Activated naive CD4-positive, alpha-beta T cell treated with anti-CD3 and anti-CD28 coated beads, Interleukin-2, amount 50 U/mL, for 24 hours (primary cell): Measurements from ENCODE around the gene DHRS7C.
"Not testable (repeated sequence)": the region's sequence is repeated elsewhere in the genome, so short reads cannot be mapped to it uniquely, and the experiment has no call there.

Source experiments
- H3K27ac Mint-ChIP-seq: one replicate; pipeline ENCODE4 v1.8.0; 2021; ENCODE audit warnings: mild to moderate bottlenecking, mixed read lengths
- H3K27me3 Mint-ChIP-seq: one replicate; pipeline ENCODE4 v1.8.0; 2021; ENCODE audit warnings: mixed read lengths
- H3K36me3 Mint-ChIP-seq: one replicate; pipeline ENCODE4 v1.8.0; 2021; ENCODE audit warnings: mixed read lengths
- H3K4me1 Mint-ChIP-seq: one replicate; pipeline ENCODE4 v1.8.0; 2021; ENCODE audit warnings: mixed read lengths
- H3K4me3 Mint-ChIP-seq: one replicate; pipeline ENCODE4 v1.8.0; 2021; ENCODE audit warnings: mild to moderate bottlenecking, mixed read lengths
- H3K9me3 Mint-ChIP-seq: one replicate; pipeline ENCODE4 v1.8.0; 2021; ENCODE audit warnings: mixed read lengths

Gene DHRS7C

DNA sequence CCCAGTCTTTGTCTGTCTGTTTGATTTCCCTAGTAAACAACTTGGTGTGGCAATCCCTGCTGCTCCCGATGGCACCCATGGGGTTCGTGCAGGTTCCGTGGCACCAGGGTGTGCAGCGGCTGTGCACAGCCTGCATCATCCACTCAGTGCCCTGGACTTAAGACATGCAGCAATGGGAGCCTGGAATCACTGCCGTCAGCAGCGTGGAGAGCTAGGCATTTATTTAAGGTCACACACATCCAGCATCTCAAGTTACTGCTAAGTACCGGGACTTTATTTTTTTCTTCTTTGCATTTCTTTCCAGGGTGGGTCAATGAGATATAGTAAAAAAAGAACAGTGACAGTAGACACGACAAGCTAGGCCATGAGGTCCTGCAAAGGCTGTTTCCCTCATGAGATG is 2.8 kb downstream of the DHRS7C start:
- Mint-ChIP-seq H3K9me3 (no peaks in the 10 kb centered on the region), H3K27me3 (no peaks in the 10 kb centered on the region), H3K4me1 (no peaks in the 10 kb centered on the region), H3K4me3 (no peak overlapping the region), H3K27ac (no peak overlapping the region), H3K36me3 (no peaks in the 10 kb centered on the region)

GRCh38 chr17:9784544-9784943 is 6.8 kb downstream of the DHRS7C start:
- Mint-ChIP-seq H3K27ac (no peak overlapping the region), H3K4me3 (no peak overlapping the region), H3K9me3 (no peaks in the 10 kb centered on the region), H3K4me1 (no peaks in the 10 kb centered on the region), H3K36me3 (no peaks in the 10 kb centered on the region), H3K27me3 (peaks cover 11% of the 10 kb centered on the region)

DNA sequence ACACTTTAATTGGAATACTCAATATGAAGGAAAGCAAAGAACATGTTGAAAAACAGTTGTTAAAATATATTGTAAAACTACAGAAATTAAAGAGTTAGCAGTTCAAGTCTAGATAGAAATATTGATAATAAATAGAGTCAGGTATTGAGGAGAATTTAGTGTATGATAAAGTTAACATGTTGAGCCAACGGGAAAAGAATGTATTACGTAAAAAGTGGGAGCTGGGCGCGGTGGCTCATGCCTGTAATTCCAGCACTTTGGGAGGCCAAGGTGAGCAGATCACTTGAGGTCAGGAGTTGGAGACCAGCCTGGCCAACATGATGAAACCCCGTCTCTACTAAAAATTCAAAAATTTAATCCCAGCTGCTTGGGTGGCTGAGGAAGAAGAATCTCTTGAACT is 7.9 kb downstream of the DHRS7C start:
- H3K36me3 Mint-ChIP-seq, H3K27ac Mint-ChIP-seq, H3K9me3 Mint-ChIP-seq, H3K4me3 Mint-ChIP-seq, H3K4me1 Mint-ChIP-seq: not testable (repeated sequence)
- peaks cover 11% of the 10 kb centered on the region for H3K27me3 Mint-ChIP-seq

GRCh38 chr17:9783050-9783449 is 8.3 kb downstream of the DHRS7C start:
- Mint-ChIP-seq H3K4me1 (no peaks in the 10 kb centered on the region), H3K27ac (no peak overlapping the region), H3K4me3 (no peak overlapping the region), H3K9me3 (no peaks in the 10 kb centered on the region), H3K27me3 (peaks cover 11% of the 10 kb centered on the region), H3K36me3 (no peaks in the 10 kb centered on the region)

GRCh38 chr17:9780552-9780951 is 10.8 kb downstream of the DHRS7C start:
- no peaks in the 10 kb centered on the region for H3K36me3 Mint-ChIP-seq
- H3K27me3 Mint-ChIP-seq: peaks cover 16% of the 10 kb centered on the region
- no peak overlapping the region for H3K27ac Mint-ChIP-seq
- H3K4me1 Mint-ChIP-seq: no peaks in the 10 kb centered on the region
- H3K4me3 Mint-ChIP-seq: no peak overlapping the region
- peaks cover 5% of the 10 kb centered on the region for H3K9me3 Mint-ChIP-seq

- peaks cover 5% of the 10 kb centered on the region for H3K9me3 Mint-ChIP-seq
- no peaks in the 10 kb centered on the region for H3K36me3 Mint-ChIP-seq
- H3K4me3 Mint-ChIP-seq: no peak overlapping the region
- H3K27ac Mint-ChIP-seq: no peak overlapping the region
- H3K27me3 Mint-ChIP-seq: peaks cover 7% of the 10 kb centered on the region
- no peaks in the 10 kb centered on the region for H3K4me1 Mint-ChIP-seq
These were observed 14.5 kb downstream of the DHRS7C start for GRCh38 chr17:9776911-9777310.

- Mint-ChIP-seq H3K4me1 (no peaks in the 10 kb centered on the region), H3K36me3 (no peaks in the 10 kb centered on the region), H3K27me3 (peaks cover 7% of the 10 kb centered on the region), H3K27ac (no peak overlapping the region), H3K4me3 (no peak overlapping the region), H3K9me3 (peaks cover 5% of the 10 kb centered on the region)
These were observed 18.7 kb downstream of the DHRS7C start for GRCh38 chr17:9772658-9773057.

DNA sequence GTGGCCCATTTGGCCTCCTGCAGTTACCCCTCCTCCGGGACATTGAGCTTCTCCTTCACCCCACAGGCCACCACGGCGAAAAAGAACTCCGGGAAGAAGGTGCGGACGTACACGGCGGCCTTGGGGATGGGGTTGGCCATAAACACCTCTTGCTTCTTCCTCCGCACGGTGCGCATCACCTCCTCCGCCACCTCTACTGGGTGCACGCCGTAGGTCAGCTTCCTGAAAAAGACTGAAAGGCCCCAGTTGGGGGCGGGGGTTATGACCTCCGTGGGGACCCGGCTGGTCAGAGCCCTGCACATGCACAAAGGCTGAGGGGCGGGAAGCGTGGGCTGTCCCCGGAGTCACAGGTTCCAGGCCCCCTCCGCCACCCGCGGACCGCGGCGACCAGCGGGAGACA is 19.9 kb downstream of the DHRS7C start:
- Mint-ChIP-seq H3K27ac (no peak overlapping the region), H3K4me3 (no peak overlapping the region), H3K9me3 (peaks cover under 1% of the 10 kb centered on the region), H3K27me3 (peaks cover 5% of the 10 kb centered on the region), H3K4me1 (no peaks in the 10 kb centered on the region), H3K36me3 (no peaks in the 10 kb centered on the region)

DNA sequence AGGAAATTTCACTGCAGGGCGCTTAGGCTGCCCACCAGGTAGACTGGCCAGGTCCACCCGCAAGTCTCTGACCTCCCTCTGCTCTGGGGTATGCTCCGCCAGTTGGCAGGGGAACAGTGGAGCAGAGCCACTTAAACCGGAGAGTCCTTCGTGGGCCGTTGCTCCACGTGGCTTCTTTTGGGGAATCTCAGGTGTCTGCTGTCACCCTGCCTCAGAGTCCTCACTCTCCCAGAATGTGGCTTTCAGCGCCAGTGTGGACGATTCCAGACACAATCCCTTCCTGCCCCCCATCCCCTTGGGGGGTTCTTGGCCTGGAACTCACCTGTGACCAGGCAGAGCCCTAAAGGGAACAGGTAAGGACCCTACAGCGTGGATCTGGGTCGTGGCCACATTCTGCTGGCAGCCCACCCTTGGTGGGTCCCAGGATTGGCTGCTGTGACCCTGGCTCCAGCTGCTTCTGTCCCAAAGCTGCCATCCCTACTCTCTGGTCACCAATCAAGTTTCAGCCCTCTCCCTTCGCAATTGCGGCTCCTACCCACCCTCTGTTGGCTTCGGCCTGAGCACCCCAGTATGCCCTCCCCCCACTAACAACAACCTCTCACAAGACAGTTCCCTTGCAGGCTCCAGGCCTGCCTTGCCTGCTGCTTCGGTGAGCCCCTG is 22.2 kb downstream of the DHRS7C start:
- H3K27ac Mint-ChIP-seq: no peak overlapping the region
- peaks cover 7% of the 10 kb centered on the region for H3K27me3 Mint-ChIP-seq
- H3K4me3 Mint-ChIP-seq: no peak overlapping the region
- no peaks in the 10 kb centered on the region for H3K36me3 Mint-ChIP-seq
- no peaks in the 10 kb centered on the region for H3K4me1 Mint-ChIP-seq
- no peaks in the 10 kb centered on the region for H3K9me3 Mint-ChIP-seq

GRCh38 chr17:9768381-9768934 is 22.9 kb downstream of the DHRS7C start:
- Mint-ChIP-seq H3K27ac (no peak overlapping the region), H3K9me3 (no peaks in the 10 kb centered on the region), H3K4me3 (no peak overlapping the region), H3K27me3 (peaks cover 7% of the 10 kb centered on the region), H3K36me3 (no peaks in the 10 kb centered on the region), H3K4me1 (no peaks in the 10 kb centered on the region)

- no peak overlapping the region for H3K4me3 Mint-ChIP-seq
- no peaks in the 10 kb centered on the region for H3K9me3 Mint-ChIP-seq
- H3K27me3 Mint-ChIP-seq: peaks cover 9% of the 10 kb centered on the region
- H3K36me3 Mint-ChIP-seq: no peaks in the 10 kb centered on the region
- H3K27ac Mint-ChIP-seq: no peak overlapping the region
- H3K4me1 Mint-ChIP-seq: no peaks in the 10 kb centered on the region
These were observed 23.9 kb downstream of the DHRS7C start for GRCh38 chr17:9767432-9767991.

DNA sequence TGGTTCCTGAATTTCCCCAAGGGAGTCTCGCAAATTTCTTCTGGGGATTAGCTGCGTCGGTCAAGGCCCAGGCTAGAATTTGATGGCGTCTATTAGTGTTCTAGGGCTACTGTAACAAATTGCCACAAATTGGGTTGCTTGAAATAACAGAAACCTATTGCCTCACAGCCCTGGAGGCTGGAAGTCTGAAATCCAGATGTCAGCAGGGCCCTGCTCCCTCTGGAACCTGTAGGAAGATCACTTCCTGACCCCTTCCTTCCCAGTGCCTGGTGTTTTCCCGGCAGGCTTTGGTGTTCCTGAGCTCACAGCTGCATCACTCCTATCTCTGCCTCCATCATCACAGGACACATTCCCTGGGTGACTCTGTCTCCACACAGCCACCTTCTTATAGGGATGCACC is 24.4 kb downstream of the DHRS7C start:
- H3K4me1 Mint-ChIP-seq: no peaks in the 10 kb centered on the region
- peaks cover 9% of the 10 kb centered on the region for H3K27me3 Mint-ChIP-seq
- H3K4me3 Mint-ChIP-seq: no peak overlapping the region
- H3K27ac Mint-ChIP-seq: no peak overlapping the region
- no peaks in the 10 kb centered on the region for H3K9me3 Mint-ChIP-seq
- H3K36me3 Mint-ChIP-seq: no peaks in the 10 kb centered on the region

- Mint-ChIP-seq H3K4me3 (no peak overlapping the region), H3K4me1 (no peaks in the 10 kb centered on the region), H3K27me3 (peaks cover 9% of the 10 kb centered on the region), H3K27ac (no peak overlapping the region), H3K36me3 (no peaks in the 10 kb centered on the region), H3K9me3 (no peaks in the 10 kb centered on the region)
These were observed 26.1 kb downstream of the DHRS7C start for GRCh38 chr17:9765322-9765721.

GRCh38 chr17:9763643-9764042 is 27.7 kb downstream of the DHRS7C start:
- Mint-ChIP-seq H3K4me1 (no peaks in the 10 kb centered on the region), H3K4me3 (no peak overlapping the region), H3K9me3 (no peaks in the 10 kb centered on the region), H3K27me3 (peaks cover 10% of the 10 kb centered on the region), H3K36me3 (no peaks in the 10 kb centered on the region), H3K27ac (no peak overlapping the region)

DNA sequence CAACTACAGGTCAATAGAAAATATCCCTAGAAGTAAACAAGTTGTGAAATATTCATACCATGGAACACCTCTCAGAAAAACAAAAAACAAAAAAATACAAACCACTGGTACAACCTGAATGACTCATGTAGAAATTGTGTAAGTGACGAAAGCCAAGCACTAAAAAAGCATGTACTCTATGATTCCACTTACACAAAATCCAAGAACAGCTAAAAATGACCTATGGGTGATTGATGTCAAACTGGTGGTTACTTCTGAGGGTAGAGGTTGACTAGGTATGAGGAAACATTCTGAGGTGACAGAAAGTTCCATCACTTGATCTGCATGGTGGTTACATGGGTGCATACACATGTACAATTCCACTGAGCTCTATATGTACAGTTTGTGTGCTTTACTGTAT is 31.1 kb downstream of the DHRS7C start:
- Mint-ChIP-seq H3K4me1 (no peaks in the 10 kb centered on the region), H3K4me3 (no peak overlapping the region), H3K9me3 (no peaks in the 10 kb centered on the region), H3K27me3 (peaks cover 6% of the 10 kb centered on the region), H3K27ac (no peak overlapping the region), H3K36me3 (no peaks in the 10 kb centered on the region)

GRCh38 chr17:9755083-9755482 is 36.3 kb downstream of the DHRS7C start:
- H3K9me3 Mint-ChIP-seq: no peaks in the 10 kb centered on the region
- H3K27ac Mint-ChIP-seq: no peak overlapping the region
- peaks cover 6% of the 10 kb centered on the region for H3K27me3 Mint-ChIP-seq
- no peaks in the 10 kb centered on the region for H3K4me1 Mint-ChIP-seq
- no peak overlapping the region for H3K4me3 Mint-ChIP-seq
- H3K36me3 Mint-ChIP-seq: no peaks in the 10 kb centered on the region

GRCh38 chr17:9750524-9750923 is 40.9 kb downstream of the DHRS7C start:
- peaks cover 9% of the 10 kb centered on the region for H3K27me3 Mint-ChIP-seq
- H3K9me3 Mint-ChIP-seq: no peaks in the 10 kb centered on the region
- H3K4me3 Mint-ChIP-seq: no peak overlapping the region
- no peaks in the 10 kb centered on the region for H3K36me3 Mint-ChIP-seq
- H3K27ac Mint-ChIP-seq: no peak overlapping the region
- no peaks in the 10 kb centered on the region for H3K4me1 Mint-ChIP-seq
